Measurements from ENCODE around the gene HMX1. TPM values are rescaled to one million over a fixed set of nuclear protein-coding genes. Genes with fewer than 3 reads are reported as not detected.

The HMX1 gene
- polyA plus RNA-seq, 1 of the 3 experiments (the other 2 are of a cell fraction), result 0.20 TPM

DNA sequence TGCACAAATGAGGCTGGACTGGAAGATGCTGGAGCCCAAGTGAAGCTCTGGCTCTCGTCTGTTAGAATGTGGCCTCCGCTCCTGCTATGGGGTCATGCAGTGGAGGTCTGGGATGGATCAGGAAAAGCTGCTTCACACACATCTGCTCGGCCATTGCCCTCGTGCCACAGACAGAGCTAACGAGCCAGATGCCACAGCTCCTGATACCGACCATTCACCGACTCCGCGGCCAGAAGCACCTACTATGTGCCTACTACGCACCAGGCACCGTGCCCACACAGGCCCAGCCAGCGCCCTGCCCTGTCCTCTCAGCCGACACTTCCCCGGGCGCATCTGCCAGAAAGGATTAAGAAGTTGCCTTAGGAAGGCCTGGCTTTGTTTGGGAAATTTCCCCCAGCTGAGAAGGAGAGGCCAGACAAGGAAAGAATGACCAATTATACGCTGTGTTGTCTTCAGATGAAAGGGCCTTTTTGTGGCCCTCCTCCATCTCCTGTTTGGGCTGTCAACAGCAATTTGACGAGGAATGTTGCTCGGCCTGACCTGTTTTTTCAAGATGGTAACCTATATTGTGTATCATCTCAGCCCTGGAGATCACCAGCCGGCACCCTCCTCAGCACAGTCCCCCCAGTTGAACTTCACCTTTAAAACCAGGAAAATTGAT, 34.3 kb downstream of the HMX1 start:
- POLR2A ChIA-PET, result no interaction called here
- WGBS (ENCODE audit: low lambda C conversion rate), result 64% methylated on average over 18 of the region's 19 CpGs
- peak; percentile 26 for DNase-seq
- H3F3A ChIP-seq (replicated peaks; ENCODE audit: insufficient read depth), result no peaks in the 10 kb centered on the region
- H3K79me2 ChIP-seq (ENCODE audit: insufficient read depth), result no peaks in the 10 kb centered on the region
- no peaks in the 10 kb centered on the region for H3K9me2 ChIP-seq
- CTCF ChIA-PET, result interaction anchor here (0.5 kb wide), 1 partner anchor 91 kb away, joined by 3 read pairs; no protein-coding TSS in a partner anchor
- no peaks in the 10 kb centered on the region for H4K20me1 ChIP-seq (ENCODE audit: insufficient read depth)
- H3K9ac ChIP-seq, result no peak overlapping the region
- H3K27ac ChIP-seq (ENCODE audit: low read depth in 2 of 2, low read length in 1 of 2), result no peak overlapping the region; a peak in 1 of 4 replicates
- no peaks in the 10 kb centered on the region for H3K27me3 ChIP-seq (ENCODE audit: insufficient read depth)
- TF ChIP-seq GABPA (IDR thresholded peaks at IDR 0.05; ENCODE audit: low read depth) (no peak), MXI1 (IDR thresholded peaks at IDR 0.05; ENCODE audit: low read depth, low read length) (no peak), POLR2AphosphoS5 (IDR thresholded peaks at IDR 0.05; ENCODE audit: low read depth, low read length) (no peak), FOXM1 (IDR thresholded peaks at IDR 0.05; ENCODE audit: low read depth) (no peak)
- TF ChIP-seq, protein P1, sequence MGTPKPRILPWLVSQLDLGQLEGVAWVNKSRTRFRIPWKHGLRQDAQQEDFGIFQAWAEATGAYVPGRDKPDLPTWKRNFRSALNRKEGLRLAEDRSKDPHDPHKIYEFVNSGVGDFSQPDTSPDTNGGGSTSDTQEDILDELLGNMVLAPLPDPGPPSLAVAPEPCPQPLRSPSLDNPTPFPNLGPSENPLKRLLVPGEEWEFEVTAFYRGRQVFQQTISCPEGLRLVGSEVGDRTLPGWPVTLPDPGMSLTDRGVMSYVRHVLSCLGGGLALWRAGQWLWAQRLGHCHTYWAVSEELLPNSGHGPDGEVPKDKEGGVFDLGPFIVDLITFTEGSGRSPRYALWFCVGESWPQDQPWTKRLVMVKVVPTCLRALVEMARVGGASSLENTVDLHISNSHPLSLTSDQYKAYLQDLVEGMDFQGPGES (IDR thresholded peaks at IDR 0.05; ENCODE audit: low read depth, low read length), result no peak
- H2AFZ ChIP-seq (ENCODE audit: low read depth), result no peak overlapping the region
- no peak overlapping the region for H3K4me3 ChIP-seq (ENCODE audit: low read depth in 2 of 2, low read length in 1 of 2)
- H3K4me1 ChIP-seq (ENCODE audit: control insufficient read depth in 1 of 2, insufficient read depth in 2 of 2, low read depth in 1 of 2, low read length in 1 of 2), result peaks cover 0 to 6% of the 10 kb centered on the region in 2 experiments; a peak in 1 of 4 replicates
- no peaks in the 10 kb centered on the region for H3K9me3 ChIP-seq
- H3K4me2 ChIP-seq, result no peak overlapping the region
- H3K36me3 ChIP-seq (replicated peaks in 1 of 2; ENCODE audit: control insufficient read depth in 1 of 2, insufficient read depth in 2 of 2, low read length in 1 of 2), result no peaks in the 10 kb centered on the region

DNA sequence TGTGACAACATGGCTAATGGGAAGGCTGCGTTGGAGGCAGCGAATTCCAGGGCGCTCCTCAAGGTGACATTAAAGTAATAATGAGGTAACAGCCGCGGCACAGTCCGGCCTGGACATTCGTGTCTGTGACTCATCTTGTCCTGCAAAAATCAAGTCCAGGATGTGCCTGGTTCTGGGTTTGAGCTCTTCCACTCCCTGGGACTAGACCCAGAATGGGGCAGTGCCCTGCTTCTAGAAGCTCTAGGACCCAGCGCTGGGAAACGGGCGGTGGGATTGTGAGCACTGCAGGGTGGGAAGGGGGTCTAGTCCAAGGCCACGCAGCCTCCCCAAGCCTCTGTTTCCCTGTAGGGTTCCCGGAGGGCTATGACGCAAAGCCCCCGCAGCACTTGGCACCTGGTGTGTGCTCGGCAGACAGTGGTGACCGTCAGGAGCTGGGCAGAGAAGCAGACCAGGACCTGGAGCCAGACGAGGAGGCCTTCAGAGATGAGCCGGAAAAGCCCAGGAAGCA, 34.9 kb downstream of the HMX1 start:
- no peak for TF ChIP-seq CHD2 (IDR thresholded peaks at IDR 0.05; ENCODE audit: low read length, partially characterized antibody)

DNA sequence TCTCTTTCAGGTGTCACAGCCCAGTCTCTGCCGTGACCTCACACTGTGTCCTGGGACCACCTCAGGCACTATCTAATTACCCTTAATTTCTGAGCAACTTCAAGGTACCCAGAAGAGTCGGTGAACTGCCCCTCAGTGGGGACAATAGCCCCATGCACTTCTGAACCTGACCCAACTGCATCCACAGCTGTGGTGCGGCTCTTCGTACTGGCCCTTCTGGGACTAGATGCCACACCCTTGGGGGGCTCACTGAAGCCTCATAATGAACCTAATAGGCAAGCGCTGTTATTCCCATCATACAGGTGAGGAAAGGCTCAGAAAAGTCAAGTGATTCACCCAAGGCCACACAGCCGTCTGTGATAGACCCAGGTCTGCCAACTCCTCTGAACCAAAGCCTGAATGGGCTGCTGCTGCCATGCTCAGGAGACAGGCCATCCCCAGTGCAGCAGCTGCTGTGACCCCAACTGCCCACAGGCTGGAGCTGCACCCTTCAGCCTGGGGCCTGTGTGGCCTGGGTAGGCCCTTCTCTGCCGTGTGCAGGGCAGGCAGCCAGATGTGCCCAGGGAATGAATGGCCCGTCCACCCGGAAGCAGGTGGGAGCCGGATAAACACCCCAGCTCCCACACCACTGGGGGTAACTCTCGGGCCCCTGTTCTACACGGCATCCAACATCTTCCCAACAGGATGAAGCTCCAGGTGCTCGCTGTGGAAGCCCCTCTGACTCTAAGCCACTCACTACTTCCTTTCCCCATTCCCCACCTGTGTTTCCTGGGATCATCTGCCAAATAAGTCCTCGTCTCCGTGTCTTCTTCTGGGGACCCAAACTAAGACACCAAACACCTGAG, 35.9 kb downstream of the HMX1 start:
- peak; percentile 20 for DNase-seq
- Histone ChIP-seq H3K36me3 (replicated peaks in 1 of 2; ENCODE audit: control insufficient read depth in 1 of 2, insufficient read depth in 2 of 2, low read length in 1 of 2) (no peaks in the 10 kb centered on the region), H3K9ac (no peak overlapping the region), H3K9me2 (no peaks in the 10 kb centered on the region), H3F3A (replicated peaks; ENCODE audit: insufficient read depth) (no peaks in the 10 kb centered on the region), H3K79me2 (ENCODE audit: insufficient read depth) (no peaks in the 10 kb centered on the region), H4K20me1 (ENCODE audit: insufficient read depth) (no peaks in the 10 kb centered on the region), H3K4me1 (ENCODE audit: control insufficient read depth in 1 of 2, insufficient read depth in 2 of 2, low read depth in 1 of 2, low read length in 1 of 2) (peaks cover 0 to 6% of the 10 kb centered on the region in 2 experiments; a peak in 1 of 4 replicates), H3K27ac (ENCODE audit: low read depth in 2 of 2, low read length in 1 of 2) (no peak overlapping the region), H3K4me3 (ENCODE audit: low read depth in 2 of 2, low read length in 1 of 2) (no peak overlapping the region), H3K27me3 (ENCODE audit: insufficient read depth) (no peaks in the 10 kb centered on the region), H3K4me2 (no peak overlapping the region), H3K9me3 (no peaks in the 10 kb centered on the region), H2AFZ (ENCODE audit: low read depth) (no peak overlapping the region)
- WGBS (ENCODE audit: low lambda C conversion rate), result 46% methylated on average over 10 of the region's 15 CpGs
- ChIA-PET POLR2A (no interaction called here), CTCF (interaction anchor here (1.0 kb wide), 1 partner anchor 147 kb away, joined by 4 read pairs; no protein-coding TSS in a partner anchor)
- no peak for TF ChIP-seq GATA2 (CRISPR knock-in tag; IDR thresholded peaks at IDR 0.05)
- no peak for TF ChIP-seq TEAD4 (IDR thresholded peaks at IDR 0.05; ENCODE audit: borderline replicate concordance, insufficient read depth)
- no peak for TF ChIP-seq RFX5 (IDR thresholded peaks at IDR 0.05; ENCODE audit: low read length)
- no peak for TF ChIP-seq SMC3 (IDR thresholded peaks at IDR 0.05; ENCODE audit: low read depth, low read length)
- no peak for TF ChIP-seq MXI1 (IDR thresholded peaks at IDR 0.05; ENCODE audit: low read depth, low read length)
- no peak for TF ChIP-seq CHD2 (IDR thresholded peaks at IDR 0.05; ENCODE audit: low read length, partially characterized antibody)
- no peak for TF ChIP-seq EZH2phosphoT487 (IDR thresholded peaks at IDR 0.05; ENCODE audit: borderline replicate concordance, low read depth)
- TF ChIP-seq FOXM1 (IDR thresholded peaks at IDR 0.05; ENCODE audit: low read depth), result no peak
- TF ChIP-seq, protein P2, sequence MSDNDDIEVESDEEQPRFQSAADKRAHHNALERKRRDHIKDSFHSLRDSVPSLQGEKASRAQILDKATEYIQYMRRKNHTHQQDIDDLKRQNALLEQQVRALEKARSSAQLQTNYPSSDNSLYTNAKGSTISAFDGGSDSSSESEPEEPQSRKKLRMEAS (IDR thresholded peaks at IDR 0.05; ENCODE audit: low read depth), result no peak
- no peak for TF ChIP-seq JUND (IDR thresholded peaks at IDR 0.05)
- TF ChIP-seq MEF2A (IDR thresholded peaks at IDR 0.05; ENCODE audit: borderline replicate concordance, low read depth), result no peak
- TF ChIP-seq ELF1 (IDR thresholded peaks at IDR 0.05), result no peak
- TF ChIP-seq NRF1 (IDR thresholded peaks at IDR 0.05; ENCODE audit: low read depth, low read length), result no peak
- TF ChIP-seq FOSL2 (IDR thresholded peaks at IDR 0.05; ENCODE audit: borderline replicate concordance, low read depth), result no peak

More for the DNA sequence above, 34.9 kb downstream of the HMX1 start:
- H3K27ac ChIP-seq (ENCODE audit: low read depth in 2 of 2, low read length in 1 of 2), result no peak overlapping the region
- no peaks in the 10 kb centered on the region for H4K20me1 ChIP-seq (ENCODE audit: insufficient read depth)
- no peaks in the 10 kb centered on the region for H3K79me2 ChIP-seq (ENCODE audit: insufficient read depth)
- no peaks in the 10 kb centered on the region for H3K9me2 ChIP-seq
- H3F3A ChIP-seq (replicated peaks; ENCODE audit: insufficient read depth), result no peaks in the 10 kb centered on the region
- no peaks in the 10 kb centered on the region for H3K36me3 ChIP-seq (replicated peaks in 1 of 2; ENCODE audit: control insufficient read depth in 1 of 2, insufficient read depth in 2 of 2, low read length in 1 of 2)
- H3K4me2 ChIP-seq, result no peak overlapping the region
- H3K9ac ChIP-seq, result no peak overlapping the region
- peaks cover 0 to 6% of the 10 kb centered on the region in 2 experiments; a peak in 1 of 4 replicates for H3K4me1 ChIP-seq (ENCODE audit: control insufficient read depth in 1 of 2, insufficient read depth in 2 of 2, low read depth in 1 of 2, low read length in 1 of 2)
- ChIA-PET POLR2A (no interaction called here), CTCF (interaction anchor here (0.5 kb wide), 1 partner anchor 91 kb away, joined by 3 read pairs; no protein-coding TSS in a partner anchor)
- H2AFZ ChIP-seq (ENCODE audit: low read depth), result no peak overlapping the region
- no peak overlapping the region for H3K4me3 ChIP-seq (ENCODE audit: low read depth in 2 of 2, low read length in 1 of 2)
- no peaks in the 10 kb centered on the region for H3K27me3 ChIP-seq (ENCODE audit: insufficient read depth)
- H3K9me3 ChIP-seq, result no peaks in the 10 kb centered on the region
- 68% methylated on average over 9 of the region's 18 CpGs for WGBS (ENCODE audit: low lambda C conversion rate)
- DNase-seq, result no peak

All from SK-N-SH (cell line).